ENCODE measurements around the gene CLCF1. TPM values are rescaled to one million over a fixed set of nuclear protein-coding genes. Genes with fewer than 3 reads are reported as not detected.
A peak's percentile ranks its signal among the peaks of the same experiment; 100 is the strongest.
"Not testable (repeated sequence)": the region's sequence is repeated elsewhere in the genome, so short reads cannot be mapped to it uniquely, and the experiment has no call there.

Gene CLCF1
- total RNA-seq, 1 donor from 2014 or later = 1.4 TPM

- no peak for DNase-seq (ENCODE audit: low spot score)
These were observed 35.2 kb upstream of the CLCF1 start for GRCh38 chr11:67408437-67409200.

GRCh38 chr11:67407688-67408163, 34.3 kb upstream of the CLCF1 start:
- DNase-seq (ENCODE audit: low spot score) = no peak

GRCh38 chr11:67406969-67407687, 33.7 kb upstream of the CLCF1 start:
- no peak for DNase-seq (ENCODE audit: low spot score)

- DNase-seq (ENCODE audit: low spot score) = no peak
These were observed 33.1 kb upstream of the CLCF1 start for GRCh38 chr11:67406420-67406968.

- no peak for DNase-seq (ENCODE audit: low spot score)
These were observed 32.4 kb upstream of the CLCF1 start for GRCh38 chr11:67405688-67406339.

GRCh38 chr11:67405196-67405567, 31.8 kb upstream of the CLCF1 start:
- DNase-seq (ENCODE audit: low spot score) = no peak

GRCh38 chr11:67404515-67405195, 31.3 kb upstream of the CLCF1 start:
- no peak for DNase-seq (ENCODE audit: low spot score)

- not testable (repeated sequence) for DNase-seq (ENCODE audit: low spot score)
These were observed 29.7 kb upstream of the CLCF1 start for GRCh38 chr11:67403085-67403484.

- not testable (repeated sequence) for DNase-seq (ENCODE audit: low spot score)
These were observed 28.9 kb upstream of the CLCF1 start for GRCh38 chr11:67402192-67402839.

GRCh38 chr11:67401495-67402191, 28.2 kb upstream of the CLCF1 start, which contains the start of gene PPP1CA:
TSS of gene PPP1CA (minus strand) at chr11:67401858. CDS start at chr11:67401782, 76 bp downstream.
- peak; percentile 92 for DNase-seq (ENCODE audit: low spot score)

- no peak for DNase-seq (ENCODE audit: low spot score)
These were observed 27.6 kb upstream of the CLCF1 start for GRCh38 chr11:67400942-67401494.

GRCh38 chr11:67400251-67400941, 27.0 kb upstream of the CLCF1 start:
- DNase-seq (ENCODE audit: low spot score) = no peak

- no peak for DNase-seq (ENCODE audit: low spot score)
These were observed 25.5 kb upstream of the CLCF1 start for GRCh38 chr11:67398661-67399563.

- DNase-seq (ENCODE audit: low spot score) = no peak
These were observed 24.7 kb upstream of the CLCF1 start for GRCh38 chr11:67397986-67398660.

- DNase-seq (ENCODE audit: low spot score) = no peak
These were observed 24.1 kb upstream of the CLCF1 start for GRCh38 chr11:67397536-67397935.

- DNase-seq (ENCODE audit: low spot score) = no peak
These were observed 23.4 kb upstream of the CLCF1 start for GRCh38 chr11:67396587-67397389.

- DNase-seq (ENCODE audit: low spot score) = no peak
These were observed 22.8 kb upstream of the CLCF1 start for GRCh38 chr11:67396259-67396581.
